Measurements from ENCODE around the gene FGFRL1. TPM values are rescaled to one million over a fixed set of nuclear protein-coding genes. Genes with fewer than 3 reads are reported as not detected.

Gene FGFRL1
- total and polyA plus RNA-seq, 2 of the 13 experiments (the other 11 are each of a cell fraction or from before 2014, with no cell fraction given), result 19.1 to 30.6 TPM

- TF ChIP-seq ZNF414 (CRISPR knock-in tag; IDR thresholded peaks at IDR 0.05) (no peak), KMT2A (CRISPR knock-in tag; IDR thresholded peaks at IDR 0.05) (no peak), ZSCAN5A (CRISPR knock-in tag; IDR thresholded peaks at IDR 0.05; ENCODE audit: borderline replicate concordance) (no peak), ZNF362 (CRISPR knock-in tag; IDR thresholded peaks at IDR 0.05; ENCODE audit: borderline replicate concordance) (no peak), ZNF788 (CRISPR knock-in tag; IDR thresholded peaks at IDR 0.05; ENCODE audit: borderline replicate concordance) (no peak; the same call in 1 of the 2 replicates), ZMYM4 (CRISPR knock-in tag; IDR thresholded peaks at IDR 0.05) (no peak), ZBTB7A (CRISPR knock-in tag; IDR thresholded peaks at IDR 0.05) (no peak), RARG (CRISPR knock-in tag; IDR thresholded peaks at IDR 0.05; ENCODE audit: low read depth) (no peak), ZMYM2 (CRISPR knock-in tag; IDR thresholded peaks at IDR 0.05) (no peak), ESRRA (CRISPR knock-in tag; IDR thresholded peaks at IDR 0.05; ENCODE audit: low read depth) (no peak), NCOA2 (CRISPR knock-in tag; IDR thresholded peaks at IDR 0.05) (no peak), ZFY (CRISPR knock-in tag; IDR thresholded peaks at IDR 0.05) (peak; percentile 23; the same call in 1 of the 2 replicates), ERF (CRISPR knock-in tag; IDR thresholded peaks at IDR 0.05) (no peak), EEA1 (CRISPR knock-in tag; IDR thresholded peaks at IDR 0.05; ENCODE audit: borderline replicate concordance) (0 out of 2 replicates have a peak, but pooled peaks have one; percentile 60), PLRG1 (conservative IDR thresholded peaks at IDR 0.05) (no peak), HCFC1 (IDR thresholded peaks at IDR 0.05; ENCODE audit: low read depth, low read length) (peak; percentile 31; the same call in 1 of the 2 replicates), ZNF577 (CRISPR knock-in tag; IDR thresholded peaks at IDR 0.05; ENCODE audit: borderline replicate concordance, low read depth) (no peak), CCAR2 (optimal IDR thresholded peaks at IDR 0.05; ENCODE audit: low read depth, low read length) (no peak), BRD4 (CRISPR knock-in tag; IDR thresholded peaks at IDR 0.05) (peak; percentile 32; the same call in 1 of the 2 replicates), NR3C1 (CRISPR knock-in tag; IDR thresholded peaks at IDR 0.05) (no peak), MTF2 (CRISPR knock-in tag; IDR thresholded peaks at IDR 0.05; ENCODE audit: borderline replicate concordance) (no peak), ZNF878 (CRISPR knock-in tag; IDR thresholded peaks at IDR 0.05) (no peak), CEBPG (CRISPR knock-in tag; IDR thresholded peaks at IDR 0.05) (no peak), ZNF615 (CRISPR knock-in tag; IDR thresholded peaks at IDR 0.05; ENCODE audit: borderline replicate concordance) (no peak), ZBTB34 (CRISPR knock-in tag; IDR thresholded peaks at IDR 0.05) (no peak), TEAD3 (CRISPR knock-in tag; optimal IDR thresholded peaks at IDR 0.05; ENCODE audit: borderline replicate concordance) (no peak), ZNF33B (CRISPR knock-in tag; IDR thresholded peaks at IDR 0.05) (no peak), ZNF468 (CRISPR knock-in tag; IDR thresholded peaks at IDR 0.05) (no peak)
These were observed 1.7 kb upstream of the FGFRL1 start (continued) for GRCh38 chr4:1009542-1010394.

Data from HepG2 (cell line).